T-helper 1 cell treated with Interleukin-12 subunit alpha and Interleukin-12 subunit beta and Interleukin-4 antibody, amounts not matched to agents 30 μg/mL and 1 μg/mL, for 36 hours (primary cell): ENCODE measurements around the gene SNN.
A peak's percentile ranks its signal among the peaks of the same experiment; 100 is the strongest.

Source experiments
- H3K27ac Mint-ChIP-seq: one replicate; pipeline ENCODE4 v1.8.0; 2021; ENCODE audit warnings: mild to moderate bottlenecking, mixed read lengths
- H3K27me3 Mint-ChIP-seq: one replicate; pipeline ENCODE4 v1.8.0; 2021; ENCODE audit warnings: low read depth, mixed read lengths
- H3K36me3 Mint-ChIP-seq: one replicate; pipeline ENCODE4 v1.8.0; 2021; ENCODE audit warnings: low read depth, mixed read lengths
- H3K4me1 Mint-ChIP-seq: one replicate; pipeline ENCODE4 v1.8.0; 2021; ENCODE audit warnings: low read depth, mixed read lengths
- H3K4me3 Mint-ChIP-seq: one replicate; pipeline ENCODE4 v1.8.0; 2021; ENCODE audit warnings: mild to moderate bottlenecking, moderate library complexity, mixed read lengths
- H3K9me3 Mint-ChIP-seq: one replicate; pipeline ENCODE4 v1.8.0; 2021; ENCODE audit warnings: mixed read lengths

Gene SNN

DNA sequence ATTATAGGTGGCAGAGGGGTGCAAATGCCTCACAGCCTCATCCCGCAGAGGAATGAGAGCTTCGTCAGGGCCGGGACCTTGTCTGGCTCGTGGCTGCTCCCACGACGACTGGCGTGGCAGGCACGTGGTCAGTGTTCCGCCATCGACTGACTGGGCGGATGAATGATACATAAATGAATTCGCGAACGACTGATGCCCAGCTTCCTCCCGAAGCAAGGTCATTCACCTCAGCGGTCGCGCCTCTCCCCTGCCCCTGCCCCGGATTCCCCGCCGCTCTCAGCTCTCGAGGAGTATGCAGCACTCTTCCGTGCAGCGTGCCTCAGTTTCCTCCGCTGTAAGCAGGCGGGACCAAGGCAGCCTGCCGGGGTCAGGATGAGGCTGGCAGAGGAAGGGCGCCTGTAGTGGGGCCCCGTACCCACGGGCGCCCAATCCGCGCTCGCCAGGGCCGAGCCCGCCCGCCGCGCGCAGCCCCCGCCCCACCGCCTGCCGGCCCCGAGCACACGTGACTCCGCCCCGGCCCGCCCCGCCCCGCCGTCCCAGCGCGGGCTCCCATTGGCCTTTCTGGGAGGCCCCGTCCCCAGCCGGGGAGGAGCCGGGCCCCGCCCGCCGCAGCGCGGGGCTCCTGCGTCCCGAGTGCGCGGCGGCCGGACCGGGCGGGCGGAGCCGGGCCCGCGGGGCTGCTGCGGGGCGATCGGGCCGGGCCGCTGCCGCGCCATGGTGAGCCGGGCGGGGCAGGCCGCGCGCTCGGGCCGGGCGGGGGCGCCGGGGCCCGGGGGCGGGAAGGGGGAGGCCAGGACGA is at the start of gene SNN:
Gene SNN, plus strand, starts transcription at position 632 of the 799 bp plus-strand sequence. CDS start 7,605 bp downstream, outside the sequence.
- Mint-ChIP-seq H3K27me3 (no peaks in the 10 kb centered on the region), H3K36me3 (no peaks in the 10 kb centered on the region), H3K4me3 (peak within 1 kb of the TSS; percentile 76), H3K4me1 (peaks cover 49% of the 10 kb centered on the region), H3K9me3 (no peaks in the 10 kb centered on the region), H3K27ac (no peak within 1 kb of the TSS)

DNA sequence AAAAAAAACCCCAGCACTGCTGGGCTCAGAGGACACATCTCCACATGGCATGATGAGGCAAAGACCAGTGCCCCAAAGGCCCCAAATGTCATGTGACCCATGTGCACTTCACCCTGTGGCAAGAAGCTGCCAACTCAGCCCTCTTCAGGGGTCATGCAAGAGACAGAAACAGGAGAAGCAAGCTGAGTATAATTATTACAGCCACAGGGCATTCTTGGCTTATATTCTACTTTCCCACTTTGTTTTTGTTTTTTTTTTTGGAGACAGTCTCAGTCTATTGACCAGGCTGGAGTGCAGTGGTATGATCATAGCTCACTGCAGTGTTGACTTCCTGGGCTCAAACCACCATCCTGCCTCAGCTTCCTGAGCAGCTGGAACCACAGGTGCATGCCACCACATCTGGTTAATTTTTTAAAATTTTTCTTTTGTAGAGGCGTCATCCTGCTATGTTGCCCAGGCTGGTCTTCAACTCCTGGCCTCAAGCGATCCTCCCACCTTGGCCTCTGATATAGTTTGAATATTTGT is 48.9 kb upstream of the SNN start:
- H3K9me3 Mint-ChIP-seq: peaks cover 5% of the 10 kb centered on the region
- peak overlapping the region; percentile 79 for H3K27ac Mint-ChIP-seq
- H3K4me1 Mint-ChIP-seq: peaks cover 38% of the 10 kb centered on the region
- peak overlapping the region; percentile 41 for H3K4me3 Mint-ChIP-seq
- H3K27me3 Mint-ChIP-seq: no peaks in the 10 kb centered on the region
- peaks cover 13% of the 10 kb centered on the region for H3K36me3 Mint-ChIP-seq

DNA sequence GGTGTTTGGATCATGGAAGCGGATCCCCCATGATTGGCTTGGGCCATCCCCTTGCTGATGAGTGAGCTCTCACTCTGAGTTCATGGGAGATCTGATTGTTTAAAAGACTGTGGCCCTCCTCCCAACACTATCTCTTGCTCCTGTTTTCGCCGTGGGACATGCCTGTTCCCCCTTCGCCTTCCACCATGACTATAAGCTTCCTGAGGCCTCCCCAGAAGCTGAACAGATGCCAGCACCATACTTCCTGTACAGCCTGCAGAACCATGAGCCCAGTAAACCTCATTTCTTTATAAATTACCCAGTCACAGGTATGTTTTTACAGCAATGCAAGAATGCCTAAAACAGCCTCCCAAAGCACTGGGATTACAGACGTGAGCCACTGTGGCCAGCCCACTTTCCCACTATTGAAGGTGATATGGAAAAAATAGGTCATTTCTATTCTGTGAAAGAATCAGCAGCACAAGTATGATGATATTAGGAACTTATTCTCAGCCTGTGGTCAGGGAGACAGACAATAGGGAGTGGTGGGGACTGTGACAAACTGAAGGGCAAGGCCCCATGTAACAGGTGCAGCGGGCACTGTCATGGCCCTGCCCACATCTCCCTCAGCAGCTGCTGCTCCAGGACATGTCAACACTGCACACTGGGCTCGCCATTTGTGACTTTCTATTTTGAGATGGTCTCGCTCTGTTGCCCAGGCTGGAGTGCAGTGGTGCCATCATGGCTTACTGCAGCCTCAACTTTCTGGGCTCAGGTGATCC is 47.8 kb upstream of the SNN start:
- Mint-ChIP-seq H3K4me3 (peak overlapping the region; percentile 17), H3K4me1 (peaks cover 48% of the 10 kb centered on the region), H3K36me3 (peaks cover 13% of the 10 kb centered on the region), H3K27ac (peak overlapping the region; percentile 80), H3K27me3 (no peaks in the 10 kb centered on the region), H3K9me3 (peaks cover 5% of the 10 kb centered on the region)

DNA sequence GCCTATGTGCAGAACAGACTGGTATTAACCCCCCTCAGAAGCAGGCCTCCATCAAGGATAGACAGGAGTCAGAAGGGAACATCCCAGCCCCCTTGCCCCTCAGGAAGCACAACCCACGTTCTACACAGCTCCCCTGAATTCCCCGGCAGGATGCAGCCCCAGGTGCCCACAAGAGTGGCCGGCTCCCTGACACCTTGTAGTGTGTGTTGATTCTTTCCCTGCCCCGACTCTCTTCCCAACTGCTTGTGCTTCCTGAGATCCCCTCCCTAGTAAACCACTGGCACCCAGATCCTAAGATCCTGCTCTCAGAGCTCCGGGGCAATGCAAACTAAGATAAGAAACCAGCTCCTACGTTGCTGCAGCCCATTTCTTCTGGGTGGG is 46.7 kb upstream of the SNN start:
- H3K4me3 Mint-ChIP-seq: peak overlapping the region; percentile 88
- H3K9me3 Mint-ChIP-seq: peaks cover 5% of the 10 kb centered on the region
- H3K27ac Mint-ChIP-seq: peak overlapping the region; percentile 95
- H3K27me3 Mint-ChIP-seq: no peaks in the 10 kb centered on the region
- H3K4me1 Mint-ChIP-seq: peaks cover 50% of the 10 kb centered on the region
- H3K36me3 Mint-ChIP-seq: peaks cover 13% of the 10 kb centered on the region

DNA sequence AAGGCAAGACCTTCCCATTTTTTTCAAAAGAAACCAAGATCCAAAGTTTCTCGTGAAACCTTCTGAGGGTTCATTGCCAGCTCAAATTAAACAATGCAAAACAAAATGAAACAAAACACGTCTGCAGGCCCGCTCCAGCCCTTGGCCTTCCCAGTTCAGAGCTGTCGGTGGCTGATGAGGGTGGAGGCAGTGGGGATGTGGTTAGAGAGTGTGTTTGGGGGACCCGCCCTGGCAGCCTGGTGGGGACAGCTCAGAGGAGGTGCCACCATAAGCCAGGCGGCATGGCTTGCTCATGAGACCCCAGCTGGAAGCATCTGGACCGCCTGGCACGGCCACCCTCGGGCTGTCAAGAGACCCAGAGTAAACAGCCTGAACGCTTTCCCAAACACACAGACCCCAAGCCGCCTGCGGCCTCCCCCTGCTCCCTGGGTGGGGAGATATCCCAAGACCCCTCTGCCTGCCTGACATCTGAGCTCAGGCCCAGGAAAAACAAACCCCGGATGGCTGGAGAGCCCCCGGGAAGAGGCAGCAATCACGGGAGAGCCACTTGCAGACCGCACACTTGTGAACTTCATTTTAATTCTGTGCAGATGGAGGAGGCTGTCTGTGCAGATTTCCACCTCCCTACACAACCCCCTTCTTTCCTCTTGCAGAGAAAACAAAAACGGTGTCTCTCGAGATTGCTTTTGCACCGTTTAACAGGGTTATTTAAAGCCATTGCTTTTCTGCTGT is 46.2 kb upstream of the SNN start:
- Mint-ChIP-seq H3K27ac (peak overlapping the region; percentile 95), H3K4me1 (peaks cover 50% of the 10 kb centered on the region), H3K36me3 (peaks cover 13% of the 10 kb centered on the region), H3K9me3 (peaks cover 5% of the 10 kb centered on the region), H3K27me3 (no peaks in the 10 kb centered on the region), H3K4me3 (peak overlapping the region; percentile 88)

DNA sequence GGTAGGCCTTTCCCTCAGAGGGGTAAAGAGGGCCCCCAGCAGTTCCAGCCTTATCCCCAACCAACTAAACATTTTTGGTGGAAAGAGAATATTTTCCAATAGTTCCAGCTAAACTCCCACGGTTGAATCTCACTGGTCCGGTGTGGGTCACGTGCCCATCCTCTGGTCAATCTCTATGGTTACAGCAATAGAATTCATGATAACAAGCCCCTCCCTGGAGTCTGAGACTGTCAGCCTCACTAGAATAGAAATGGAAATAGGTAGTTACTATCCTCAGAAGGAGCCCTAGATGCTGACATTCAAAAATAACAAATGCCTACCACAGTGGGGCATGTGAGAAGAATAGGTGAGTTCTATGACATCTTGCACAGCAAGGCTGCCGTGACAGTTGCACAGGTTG is 44.0 kb upstream of the SNN start:
- peaks cover 13% of the 10 kb centered on the region for H3K36me3 Mint-ChIP-seq
- no peaks in the 10 kb centered on the region for H3K27me3 Mint-ChIP-seq
- peaks cover 52% of the 10 kb centered on the region for H3K4me1 Mint-ChIP-seq
- H3K27ac Mint-ChIP-seq: peak overlapping the region; percentile 59
- no peak overlapping the region for H3K4me3 Mint-ChIP-seq
- peaks cover 5% of the 10 kb centered on the region for H3K9me3 Mint-ChIP-seq

DNA sequence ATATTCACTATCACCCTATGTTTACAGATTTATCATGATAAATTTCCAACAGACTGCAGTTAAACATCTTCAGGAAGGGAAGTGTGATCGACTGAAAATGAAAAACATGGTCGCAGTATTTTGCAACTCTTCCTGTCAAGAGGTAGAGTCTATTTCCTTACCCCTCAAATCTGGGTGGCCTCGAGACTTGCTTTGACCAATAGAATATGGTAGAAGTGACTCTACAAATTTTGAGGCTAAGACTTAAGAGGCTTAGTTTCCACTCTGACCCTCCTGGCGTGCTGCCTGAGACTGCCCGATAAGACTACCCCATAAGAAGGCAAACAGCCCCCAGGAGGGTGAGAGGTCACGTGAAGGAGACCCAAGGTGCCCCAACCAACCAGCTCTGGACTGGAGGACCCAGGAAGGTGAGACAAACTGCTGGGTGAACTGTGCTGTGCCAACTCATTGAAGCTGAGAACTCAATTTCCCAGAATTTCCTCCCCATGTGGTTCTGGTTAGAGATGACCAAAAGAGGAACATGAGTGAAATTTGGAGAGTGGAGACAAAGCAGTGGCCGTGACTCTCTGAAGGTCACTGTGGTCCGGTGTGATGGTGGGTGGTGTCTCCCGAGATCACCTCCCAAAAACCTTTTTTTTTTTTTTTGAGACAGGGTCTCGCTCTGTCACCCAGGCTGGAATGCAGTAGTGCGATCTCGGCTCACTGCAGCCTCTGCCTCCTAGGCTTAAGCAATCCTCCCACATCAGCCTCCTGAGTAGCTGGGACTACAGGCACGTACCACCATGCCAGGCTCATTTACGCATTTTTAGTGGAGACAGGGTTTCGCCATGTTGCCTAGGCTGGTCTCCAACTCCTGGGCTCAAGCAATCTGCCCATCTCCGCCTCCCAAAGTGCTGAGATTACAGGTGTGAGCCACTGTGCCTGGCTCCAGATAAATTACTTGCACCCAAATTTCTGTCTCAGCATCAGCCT is 43.3 kb upstream of the SNN start:
- H3K27ac Mint-ChIP-seq: peak overlapping the region; percentile 59
- no peak overlapping the region for H3K4me3 Mint-ChIP-seq
- no peaks in the 10 kb centered on the region for H3K27me3 Mint-ChIP-seq
- H3K9me3 Mint-ChIP-seq: peaks cover 5% of the 10 kb centered on the region
- peaks cover 13% of the 10 kb centered on the region for H3K36me3 Mint-ChIP-seq
- peaks cover 51% of the 10 kb centered on the region for H3K4me1 Mint-ChIP-seq

DNA sequence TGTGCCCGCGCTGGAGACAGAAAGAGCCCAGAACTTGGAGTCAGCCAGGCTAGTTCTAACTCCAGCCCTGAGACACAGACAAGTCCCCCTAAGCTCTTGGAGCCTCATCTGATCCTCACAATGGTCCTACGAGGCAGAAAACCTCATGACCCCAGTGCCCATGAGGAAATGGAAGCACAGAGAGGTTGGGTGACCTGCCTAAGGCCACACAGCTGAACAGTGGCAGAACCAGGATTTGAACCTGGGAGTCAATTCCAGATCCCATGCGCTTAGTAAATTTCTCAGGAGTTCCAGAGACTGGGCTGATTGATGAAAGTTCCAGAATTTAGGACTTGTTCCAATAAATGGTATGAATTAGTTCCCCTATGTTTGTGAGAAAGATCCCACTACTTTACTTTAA is 42.5 kb upstream of the SNN start:
- H3K9me3 Mint-ChIP-seq: no peaks in the 10 kb centered on the region
- no peak overlapping the region for H3K27ac Mint-ChIP-seq
- no peak overlapping the region for H3K4me3 Mint-ChIP-seq
- peaks cover 44% of the 10 kb centered on the region for H3K4me1 Mint-ChIP-seq
- H3K36me3 Mint-ChIP-seq: peaks cover 8% of the 10 kb centered on the region
- H3K27me3 Mint-ChIP-seq: no peaks in the 10 kb centered on the region

DNA sequence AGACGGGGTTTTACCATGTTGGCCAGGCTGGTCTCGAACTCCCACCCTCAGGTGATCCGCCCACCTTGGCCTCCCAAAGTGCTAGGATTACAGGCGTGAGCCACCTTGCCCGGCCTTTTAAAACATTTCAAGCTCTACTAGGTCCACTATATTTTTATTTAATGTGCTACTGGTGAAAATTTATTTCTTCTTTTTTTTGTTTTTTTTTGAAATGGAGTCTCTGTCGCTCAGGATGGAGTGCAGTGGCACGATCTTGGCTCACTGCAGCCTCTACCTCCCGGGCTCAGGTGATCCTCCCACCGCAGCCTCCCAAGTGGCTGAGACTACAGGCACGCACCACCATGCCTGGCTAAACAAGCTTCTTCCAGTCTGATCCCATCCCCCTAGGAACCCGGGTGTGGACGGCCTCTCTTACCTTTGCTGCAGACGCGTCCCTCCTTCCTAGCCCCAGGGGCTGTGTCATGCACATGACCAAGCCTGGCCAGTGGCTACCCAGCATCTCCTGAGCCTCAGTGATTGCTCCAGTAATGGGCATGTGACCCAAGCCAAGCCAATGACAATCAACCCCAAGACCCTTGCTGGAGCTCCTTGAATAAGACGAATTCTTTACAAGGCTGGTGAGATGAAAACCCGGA is 41.5 kb upstream of the SNN start:
- Mint-ChIP-seq H3K27ac (no peak overlapping the region), H3K9me3 (no peaks in the 10 kb centered on the region), H3K27me3 (no peaks in the 10 kb centered on the region), H3K36me3 (peaks cover 3% of the 10 kb centered on the region), H3K4me3 (no peak overlapping the region), H3K4me1 (peaks cover 37% of the 10 kb centered on the region)

DNA sequence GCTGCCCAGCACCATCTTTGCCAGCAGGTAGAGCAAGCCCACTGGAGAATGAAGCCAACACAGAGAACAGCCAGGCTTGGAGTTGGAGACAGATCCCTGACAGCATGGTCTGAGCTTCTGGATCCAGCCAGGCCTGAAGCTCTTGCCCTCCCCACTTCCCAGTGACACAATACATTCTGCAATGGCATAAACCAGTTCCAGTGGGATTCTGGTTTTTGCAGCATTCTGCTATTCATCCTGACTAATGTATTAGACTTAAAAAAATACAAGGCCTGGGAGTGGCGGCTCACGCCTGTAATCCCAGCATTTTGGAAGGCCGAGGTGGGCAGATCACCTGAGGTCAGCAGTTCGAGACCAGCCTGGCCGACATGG is 41.0 kb upstream of the SNN start:
- Mint-ChIP-seq H3K27ac (no peak overlapping the region), H3K4me1 (peaks cover 32% of the 10 kb centered on the region), H3K4me3 (no peak overlapping the region), H3K36me3 (peaks cover 3% of the 10 kb centered on the region), H3K9me3 (no peaks in the 10 kb centered on the region), H3K27me3 (no peaks in the 10 kb centered on the region)

DNA sequence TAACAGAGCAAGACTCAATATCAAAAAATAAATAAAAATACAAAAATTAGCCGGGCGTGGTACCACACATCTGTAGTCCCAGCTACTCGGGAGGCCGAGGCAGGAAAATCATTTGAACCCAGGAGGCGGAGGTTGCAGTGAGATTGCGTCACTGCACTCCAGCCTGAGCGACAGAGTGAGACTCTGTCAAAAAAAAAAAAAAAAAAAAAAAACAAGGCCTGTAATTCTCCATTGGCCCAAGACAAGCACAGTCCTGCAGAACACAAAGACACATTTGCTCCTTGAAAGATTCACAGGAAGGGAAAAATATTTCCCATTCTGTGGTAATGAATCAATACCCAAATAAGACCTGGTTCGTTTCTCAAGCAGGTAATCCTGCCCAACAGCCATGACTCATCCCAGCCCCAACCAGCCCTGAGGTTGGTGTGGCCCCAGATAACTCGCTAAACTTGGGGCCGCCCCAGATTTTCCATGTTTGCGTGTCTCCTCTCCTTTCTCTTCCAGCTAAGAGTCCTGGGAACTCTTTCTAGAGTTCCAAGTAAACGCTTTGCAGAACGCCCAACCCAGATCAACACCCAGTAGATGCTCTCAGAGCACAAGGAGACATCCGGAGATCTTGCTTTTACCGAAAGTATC is 40.3 kb upstream of the SNN start:
- Mint-ChIP-seq H3K4me1 (peaks cover 28% of the 10 kb centered on the region), H3K27ac (peak overlapping the region; percentile 28), H3K36me3 (peaks cover 3% of the 10 kb centered on the region)

DNA sequence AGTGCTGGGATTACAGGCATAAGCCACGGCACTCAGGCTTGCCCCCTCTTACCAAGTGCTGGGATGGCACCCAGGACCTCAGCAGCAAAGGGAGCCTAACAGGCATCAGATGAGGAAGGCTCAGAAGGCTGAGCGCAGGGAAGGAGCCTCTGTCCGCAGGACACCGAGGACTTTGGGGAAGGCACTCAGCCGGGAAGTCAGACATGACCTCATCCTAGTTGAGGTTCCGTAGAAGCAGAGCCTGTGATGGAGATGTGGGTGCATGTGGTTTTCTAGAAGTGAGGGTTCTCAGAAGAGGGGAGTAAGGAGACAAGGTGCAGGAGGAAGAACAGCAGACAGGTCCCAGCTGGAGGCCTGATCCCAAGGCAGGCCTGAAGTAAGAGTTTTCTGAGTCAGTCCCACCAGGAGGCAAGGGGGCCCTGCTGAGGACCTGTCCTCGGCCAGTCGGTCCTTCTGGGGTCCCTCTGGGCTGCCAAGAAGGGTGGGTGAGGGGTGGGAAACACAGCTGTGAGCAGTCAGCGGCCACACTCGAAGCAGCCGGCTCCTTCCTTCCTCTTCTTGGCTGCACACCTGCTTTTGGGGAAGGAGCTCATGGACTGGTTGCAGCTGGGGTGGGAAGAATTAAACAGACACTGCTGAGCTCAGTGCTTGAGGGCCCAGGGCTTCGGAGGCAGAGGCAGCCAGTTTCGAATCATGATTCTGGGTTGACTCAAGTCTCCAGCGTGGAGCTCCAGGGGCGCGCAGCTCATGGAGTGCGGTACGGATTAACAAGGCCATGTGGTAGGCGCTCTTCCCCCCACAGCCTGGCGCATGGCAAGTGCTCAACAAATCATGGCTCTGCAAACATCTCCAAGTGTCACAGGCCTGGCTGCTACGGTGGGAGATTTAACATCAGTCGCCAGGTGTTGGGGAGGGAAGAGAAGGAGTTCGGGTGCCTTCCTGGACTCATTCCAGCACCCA is 38.9 kb upstream of the SNN start:
- H3K4me1 Mint-ChIP-seq: peaks cover 32% of the 10 kb centered on the region
- H3K4me3 Mint-ChIP-seq: peak overlapping the region; percentile 41
- H3K27ac Mint-ChIP-seq: peak overlapping the region; percentile 37
- H3K9me3 Mint-ChIP-seq: no peaks in the 10 kb centered on the region
- no peaks in the 10 kb centered on the region for H3K36me3 Mint-ChIP-seq
- H3K27me3 Mint-ChIP-seq: peaks cover 1% of the 10 kb centered on the region

More for the DNA sequence above, 40.3 kb upstream of the SNN start:
- no peaks in the 10 kb centered on the region for H3K27me3 Mint-ChIP-seq
- no peaks in the 10 kb centered on the region for H3K9me3 Mint-ChIP-seq
- H3K4me3 Mint-ChIP-seq: no peak overlapping the region
